Nephron progenitor cell (in vitro differentiated cells): ENCODE measurements around the gene POU6F2.

Source experiments
- DNase-seq: peaks from one replicate; pipeline ENCODE4 v3.0.0; 2021
- H3K27ac Mint-ChIP-seq: 2 replicates; pipeline ENCODE4 v1.8.0; 2021; ENCODE audit warnings: mild to moderate bottlenecking, moderate library complexity, mixed read lengths
- H3K27me3 Mint-ChIP-seq: 2 replicates; pipeline ENCODE4 v1.8.0; 2021; ENCODE audit warnings: mild to moderate bottlenecking, low read depth, mixed read lengths; ENCODE audit not compliant: poor library complexity
- H3K36me3 Mint-ChIP-seq: 2 replicates; pipeline ENCODE4 v1.8.0; 2021; ENCODE audit warnings: low read depth, mixed read lengths
- H3K4me1 Mint-ChIP-seq: 2 replicates; pipeline ENCODE4 v1.8.0; 2021; ENCODE audit warnings: mixed read lengths
- H3K4me3 Mint-ChIP-seq: 2 replicates; pipeline ENCODE4 v1.8.0; 2021; ENCODE audit warnings: mild to moderate bottlenecking, moderate library complexity, mixed read lengths
- H3K9me3 Mint-ChIP-seq: 2 replicates; pipeline ENCODE4 v1.8.0; 2021; ENCODE audit warnings: mild to moderate bottlenecking, moderate library complexity, mixed read lengths
- TF ChIP-seq, protein P1 (sequence below): fragments of 200-600 bp; sonication (generic); IDR thresholded peaks from 2 replicates; pipeline ENCODE4 v1.5.0; 2021; ENCODE audit warnings: antibody characterized with exemption

The POU6F2 gene

DNA sequence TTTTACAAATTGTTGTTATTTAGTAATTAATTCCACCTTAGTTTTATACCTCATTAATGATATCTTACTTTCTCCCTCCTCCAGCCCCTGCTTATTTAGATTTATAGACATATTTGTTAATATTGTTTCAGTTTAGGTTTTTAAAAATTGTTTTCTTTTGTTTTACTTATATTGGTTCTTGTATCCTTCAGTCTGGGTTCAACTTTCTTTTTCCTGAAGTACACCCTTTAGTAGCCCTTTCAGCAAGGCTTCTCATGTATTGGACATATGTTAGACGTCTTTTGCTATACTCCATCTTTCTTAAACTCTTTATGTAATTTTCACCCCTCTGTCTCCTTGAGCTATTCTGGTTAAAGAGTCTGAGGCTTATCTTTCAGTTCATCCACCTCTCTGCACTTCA, 12.8 kb upstream of the POU6F2 start:
- no peaks in the 10 kb centered on the region for H3K4me1 Mint-ChIP-seq
- no peak overlapping the region for H3K27ac Mint-ChIP-seq
- no peak overlapping the region for H3K4me3 Mint-ChIP-seq
- no peak for DNase-seq
- TF ChIP-seq, protein P1, sequence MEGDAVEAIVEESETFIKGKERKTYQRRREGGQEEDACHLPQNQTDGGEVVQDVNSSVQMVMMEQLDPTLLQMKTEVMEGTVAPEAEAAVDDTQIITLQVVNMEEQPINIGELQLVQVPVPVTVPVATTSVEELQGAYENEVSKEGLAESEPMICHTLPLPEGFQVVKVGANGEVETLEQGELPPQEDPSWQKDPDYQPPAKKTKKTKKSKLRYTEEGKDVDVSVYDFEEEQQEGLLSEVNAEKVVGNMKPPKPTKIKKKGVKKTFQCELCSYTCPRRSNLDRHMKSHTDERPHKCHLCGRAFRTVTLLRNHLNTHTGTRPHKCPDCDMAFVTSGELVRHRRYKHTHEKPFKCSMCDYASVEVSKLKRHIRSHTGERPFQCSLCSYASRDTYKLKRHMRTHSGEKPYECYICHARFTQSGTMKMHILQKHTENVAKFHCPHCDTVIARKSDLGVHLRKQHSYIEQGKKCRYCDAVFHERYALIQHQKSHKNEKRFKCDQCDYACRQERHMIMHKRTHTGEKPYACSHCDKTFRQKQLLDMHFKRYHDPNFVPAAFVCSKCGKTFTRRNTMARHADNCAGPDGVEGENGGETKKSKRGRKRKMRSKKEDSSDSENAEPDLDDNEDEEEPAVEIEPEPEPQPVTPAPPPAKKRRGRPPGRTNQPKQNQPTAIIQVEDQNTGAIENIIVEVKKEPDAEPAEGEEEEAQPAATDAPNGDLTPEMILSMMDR, result no peak
- H3K36me3 Mint-ChIP-seq, result peaks cover 6% of the 10 kb centered on the region
- peaks cover 3% of the 10 kb centered on the region for H3K27me3 Mint-ChIP-seq
- H3K9me3 Mint-ChIP-seq, result peaks cover 20% of the 10 kb centered on the region

DNA sequence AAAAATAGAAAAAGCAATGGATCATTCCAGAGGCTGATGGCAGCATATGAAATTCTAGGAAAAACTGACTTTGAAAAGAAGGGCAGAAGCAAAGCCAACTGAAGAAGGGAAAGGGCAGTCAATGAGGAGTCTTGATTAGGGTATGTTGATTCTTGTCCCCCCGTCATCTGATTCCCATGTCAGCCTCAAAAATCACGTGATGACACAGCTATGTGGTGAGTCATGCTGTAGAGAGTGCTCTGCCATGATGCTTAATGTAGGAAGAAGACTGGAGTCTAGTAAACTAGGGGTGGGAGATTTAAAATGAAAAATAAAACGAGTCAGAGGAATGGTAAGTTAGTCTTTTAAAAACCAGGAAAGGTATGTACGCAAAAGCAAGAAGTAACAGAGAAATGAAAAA, 3.9 kb upstream of the POU6F2 start:
- no peak overlapping the region for H3K27ac Mint-ChIP-seq
- no peak for DNase-seq
- no peaks in the 10 kb centered on the region for H3K36me3 Mint-ChIP-seq
- no peak overlapping the region for H3K4me3 Mint-ChIP-seq
- H3K27me3 Mint-ChIP-seq, result peaks cover 31% of the 10 kb centered on the region
- H3K4me1 Mint-ChIP-seq, result peaks cover 17% of the 10 kb centered on the region
- no peaks in the 10 kb centered on the region for H3K9me3 Mint-ChIP-seq
- TF ChIP-seq, protein P1, result no peak

DNA sequence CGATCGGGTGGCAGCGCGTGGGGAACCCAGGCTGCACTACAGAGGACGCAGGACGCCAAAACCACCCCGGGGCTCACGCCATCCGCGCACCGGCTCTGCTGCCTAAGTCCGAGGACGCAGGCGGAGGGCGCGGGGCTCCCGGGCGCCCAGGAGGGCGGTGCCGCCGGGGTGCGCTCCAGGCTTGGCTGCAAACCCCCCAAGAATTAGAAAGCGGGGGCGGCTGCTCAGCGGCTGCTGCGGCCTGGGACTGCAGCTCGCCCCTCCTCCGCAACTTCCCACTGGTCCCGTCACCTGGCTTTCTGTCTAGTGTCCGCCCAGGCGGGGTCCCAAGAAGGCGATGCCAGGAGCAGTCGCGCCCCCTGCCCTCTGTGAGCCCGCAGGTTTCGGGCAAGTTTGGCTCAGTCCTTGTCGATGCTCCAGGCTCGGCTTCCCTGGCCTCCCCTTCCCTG, 1.7 kb upstream of the POU6F2 start:
- Mint-ChIP-seq H3K27ac (no peak overlapping the region), H3K27me3 (peaks cover 36% of the 10 kb centered on the region), H3K36me3 (no peaks in the 10 kb centered on the region), H3K4me3 (peak overlapping the region; percentile 83), H3K9me3 (no peaks in the 10 kb centered on the region), H3K4me1 (peaks cover 19% of the 10 kb centered on the region)
- TF ChIP-seq, protein P1, result no peak
- peak; percentile 57 for DNase-seq

DNA sequence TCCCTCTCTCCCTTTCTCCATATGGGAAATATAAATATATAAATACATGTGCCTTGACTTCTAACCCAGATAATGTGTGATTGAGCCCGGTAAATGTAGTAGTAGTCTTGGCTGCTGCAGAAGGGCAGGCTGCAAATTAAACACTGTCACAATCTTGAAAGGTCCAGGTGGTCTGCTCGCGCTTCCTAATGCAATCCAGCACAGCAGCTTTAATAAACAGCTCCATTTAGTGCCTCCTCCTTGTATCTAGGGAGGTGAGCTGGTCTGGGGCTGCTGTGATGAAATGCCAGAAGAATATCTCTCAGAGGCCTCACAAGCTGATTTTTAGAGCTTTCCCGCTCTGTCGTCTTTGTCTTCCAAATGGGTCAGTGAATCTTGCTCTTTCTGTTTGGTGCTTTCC, 782 bp downstream of the POU6F2 start:
- Mint-ChIP-seq H3K4me3 (peak overlapping the region; percentile 23), H3K36me3 (no peaks in the 10 kb centered on the region), H3K27ac (no peak overlapping the region), H3K27me3 (peaks cover 36% of the 10 kb centered on the region), H3K9me3 (no peaks in the 10 kb centered on the region), H3K4me1 (peaks cover 19% of the 10 kb centered on the region)
- TF ChIP-seq, protein P1, result no peak
- DNase-seq, result no peak

DNA sequence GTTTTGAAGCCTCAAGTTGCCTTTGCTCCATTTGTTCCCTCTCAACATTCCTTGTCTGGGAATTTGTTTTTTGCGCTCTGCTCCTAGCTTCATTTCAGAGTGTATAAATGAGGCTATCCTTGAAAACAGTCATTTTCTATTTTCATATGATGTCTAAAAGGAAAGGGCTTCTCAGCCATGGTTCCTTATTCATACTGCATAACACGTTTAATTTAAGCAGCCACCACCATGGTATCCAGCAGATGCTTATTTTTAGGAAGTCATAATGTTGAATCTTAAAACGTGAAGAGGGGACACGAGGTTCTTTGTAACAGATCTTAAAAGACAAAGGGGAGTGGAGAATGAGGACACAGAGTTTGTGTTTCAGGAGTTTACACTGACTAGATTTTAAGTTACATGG, 14.5 kb downstream of the POU6F2 start:
- H3K27ac Mint-ChIP-seq, result no peak overlapping the region
- peaks cover 19% of the 10 kb centered on the region for H3K27me3 Mint-ChIP-seq
- no peaks in the 10 kb centered on the region for H3K36me3 Mint-ChIP-seq
- H3K9me3 Mint-ChIP-seq, result no peaks in the 10 kb centered on the region
- TF ChIP-seq, protein P1, result no peak
- no peaks in the 10 kb centered on the region for H3K4me1 Mint-ChIP-seq
- no peak overlapping the region for H3K4me3 Mint-ChIP-seq
- DNase-seq, result no peak

DNA sequence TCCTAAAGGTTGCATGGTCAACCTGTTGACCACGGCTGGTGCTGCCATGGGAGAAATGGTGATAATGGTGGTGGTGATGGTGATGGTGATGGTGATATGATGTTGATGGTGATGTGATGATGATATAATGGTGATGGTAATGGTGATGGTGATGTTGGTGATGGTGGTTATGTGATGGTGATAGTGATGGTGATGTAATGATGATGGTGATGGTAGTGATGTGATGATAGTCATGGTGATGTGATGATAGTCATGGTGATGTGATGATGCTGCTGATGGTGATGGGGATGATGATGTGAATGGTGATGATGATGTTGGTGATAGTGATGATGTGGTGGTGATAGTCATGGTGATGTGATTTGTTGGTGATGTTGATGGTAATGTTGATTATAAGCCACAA, 23.9 kb downstream of the POU6F2 start:
- peaks cover 3% of the 10 kb centered on the region for H3K27me3 Mint-ChIP-seq
- no peak for DNase-seq
- H3K4me3 Mint-ChIP-seq, result no peak overlapping the region
- TF ChIP-seq, protein P1, result no peak
- no peaks in the 10 kb centered on the region for H3K9me3 Mint-ChIP-seq
- peaks cover 10% of the 10 kb centered on the region for H3K4me1 Mint-ChIP-seq
- H3K27ac Mint-ChIP-seq, result no peak overlapping the region
- no peaks in the 10 kb centered on the region for H3K36me3 Mint-ChIP-seq
